Endothelial cell of umbilical vein (primary cell): ENCODE data around the gene ZNF701. TPM values are rescaled to one million over a fixed set of nuclear protein-coding genes. Genes with fewer than 3 reads are reported as not detected.

Experiments
- Bru-seq: library from RNA; stranded (reverse); fragments of 400-500 nt; gene quantifications from one replicate; lab custom pipeline; 2021; lab: Mats Ljungman, UMichigan
- BruChase-seq, 2 experiments: library from RNA; stranded (reverse); fragments of 400-500 nt; gene quantifications; one replicate each; lab custom pipeline; 2021; lab: Mats Ljungman, UMichigan
- BruUV-seq: library from RNA; stranded (reverse); fragments of 400-500 nt; replicated peaks from 2 replicates; lab custom pipeline; 2021; lab: Mats Ljungman, UMichigan
- CTCF ChIA-PET: fragments of 300-600, 350-600 bp; sonication (Branson Sonifier 250); formaldehyde crosslinking; loops from one replicate; lab custom pipeline; 2021; ENCODE audit warnings: antibody characterized with exemption, inconsistent platforms; lab: Charles Lee
- POLR2A ChIA-PET: fragments of 300-600, 350-600 bp; sonication (Branson Sonifier 250); formaldehyde crosslinking; loops from one replicate; lab custom pipeline; 2021; ENCODE audit warnings: antibody characterized with exemption, inconsistent platforms; lab: Charles Lee
- DNase-seq: peaks from one replicate; pipeline ENCODE4 v3.0.0-alpha.2; 2011; ENCODE audit warnings: low read depth, low spot score
- FAIRE-seq: peaks from 2 replicates; lab custom pipeline; 2011; peaks lifted over from hg19 to GRCh38; lab: Jason Lieb, UNC
- H2AFZ ChIP-seq: 2 replicates; pipeline ENCODE4 v1.6.0; 2012; ENCODE audit warnings: low read depth, low read length, control low read depth, inconsistent platforms
- H3K27ac ChIP-seq: 2 replicates; pipeline ENCODE4 v1.5.1; 2011; ENCODE audit warnings: low read depth, mild to moderate bottlenecking, control low read depth, low read length, moderate library complexity; ENCODE audit not compliant: insufficient read depth
- H3K27me3 ChIP-seq, 2 experiments: 2 replicates each; pipeline versions ENCODE4 v1.6.0 to v1.6.1; 2011; ENCODE audit warnings: low read length in 2 of 2, mixed read lengths in 1 of 2; ENCODE audit not compliant: control insufficient read depth in 2 of 2, insufficient read depth in 2 of 2
- H3K36me3 ChIP-seq, 2 experiments: 2 replicates in 1 of 2; 3 replicates in 1 of 2; pipeline ENCODE4 v1.5.1; 2011; ENCODE audit warnings: low read length in 2 of 2, mild to moderate bottlenecking in 1 of 2, moderate library complexity in 1 of 2; ENCODE audit not compliant: control insufficient read depth in 2 of 2, insufficient read depth in 2 of 2; ENCODE audit errors: extremely low read depth in 1 of 2
- H3K4me1 ChIP-seq: 3 replicates; pipeline ENCODE4 v1.5.1; 2011; ENCODE audit warnings: mild to moderate bottlenecking, low read length; ENCODE audit not compliant: control insufficient read depth, insufficient read depth; ENCODE audit errors: extremely low read depth
- H3K4me2 ChIP-seq: 2 replicates; pipeline ENCODE4 v1.6.1; 2011; ENCODE audit warnings: low read length, control low read depth, mixed read lengths; ENCODE audit not compliant: insufficient read depth
- H3K4me3 ChIP-seq, 3 experiments: fragments of 200-600 bp in 1 of 3; sonication (generic), shearing (Covaris generic) in 1 of 3; replicated peaks in 1 of 3; 2 replicates each; pipeline ENCODE4 v1.5.1; 2011 to 2016; ENCODE audit warnings: control low read depth in 3 of 3, low read length in 3 of 3, mild to moderate bottlenecking in 2 of 3, inconsistent platforms in 1 of 3, low read depth in 1 of 3, moderate library complexity in 1 of 3; ENCODE audit not compliant: insufficient read depth in 1 of 3
- H3K79me2 ChIP-seq: 2 replicates; pipeline ENCODE4 v1.6.0; 2012; ENCODE audit warnings: low read length, inconsistent platforms; ENCODE audit not compliant: control insufficient read depth, insufficient read depth
- H3K9ac ChIP-seq: replicated peaks from 2 replicates; pipeline ENCODE3; 2011; ENCODE audit warnings: low read length, control low read depth; ENCODE audit not compliant: insufficient read depth; ENCODE audit errors: extremely low read depth
- H3K9me1 ChIP-seq: replicated peaks from 3 replicates; pipeline ENCODE4 v1.6.0; 2011; ENCODE audit warnings: mild to moderate bottlenecking, low read length; ENCODE audit not compliant: control insufficient read depth, insufficient read depth; ENCODE audit errors: extremely low read depth
- H3K9me3 ChIP-seq: replicated peaks from 2 replicates; pipeline ENCODE4 v1.5.1; 2012; ENCODE audit warnings: low read length, inconsistent platforms; ENCODE audit not compliant: control insufficient read depth, insufficient read depth
- H4K20me1 ChIP-seq: replicated peaks from 2 replicates; pipeline ENCODE3; 2011; ENCODE audit warnings: mild to moderate bottlenecking, low read length; ENCODE audit not compliant: control insufficient read depth, insufficient read depth; ENCODE audit errors: extremely low read depth
- FOS ChIP-seq: IDR thresholded peaks from 2 replicates; pipeline ENCODE4 v1.6.1; 2011; ENCODE audit warnings: mild to moderate bottlenecking, low read length, moderate library complexity, borderline replicate concordance; ENCODE audit not compliant: insufficient read depth
- GATA2 ChIP-seq: IDR thresholded peaks from 2 replicates; pipeline ENCODE4 v1.7.0; 2011; ENCODE audit warnings: low read depth, mild to moderate bottlenecking, moderate library complexity, mixed read lengths, low read length; ENCODE audit not compliant: insufficient read length, insufficient read depth
- MAX ChIP-seq: IDR thresholded peaks from 2 replicates; pipeline ENCODE4 v1.6.1; 2011; ENCODE audit not compliant: insufficient read depth, insufficient read length
- MYC ChIP-seq: IDR thresholded peaks from one replicate; pipeline ENCODE4 v1.6.1; 2011; ENCODE audit warnings: mild to moderate bottlenecking, low read depth, low read length
- POLR2A ChIP-seq: IDR thresholded peaks from 2 replicates; pipeline ENCODE4 v1.6.1; 2012; ENCODE audit warnings: low read depth, mild to moderate bottlenecking, control low read depth, low read length
- POLR2AphosphoS5 ChIP-seq: IDR thresholded peaks from 2 replicates; pipeline ENCODE4 v1.6.1; 2012; ENCODE audit warnings: low read depth, mild to moderate bottlenecking, control low read depth, low read length, moderate library complexity; ENCODE audit not compliant: insufficient read depth
- dilution Hi-C: fragments of 300-500 bp; cut with MboI; formaldehyde crosslinking; loops from one replicate; pipeline ENCODE4 v1.15.0; 2019; ENCODE audit warnings: low sequenced_read_pairs; ENCODE audit not compliant: extremely low pct_ligation_motif_present
- intact Hi-C: fragments of 100-400 bp; cut with micrococcal nuclease; formaldehyde crosslinking; loops from one replicate; pipeline ENCODE4 v1.10.0; 2022
- long read RNA-seq: library from polyadenylated mRNA; stranded (forward); transcript quantifications from one replicate; pipeline ENCODE4 v2.0.0, GENCODE V29; 2021
- polyA minus RNA-seq, 3 experiments: library from RNA; depleted of rRNA, polyadenylated mRNA; stranded (reverse); fragments of >200 nt; gene quantifications; 1 replicate in 1 of 3; 2 replicates in 2 of 3; pipeline ENCODE4 v1.2.3, GENCODE V29; 2011
- polyA plus RNA-seq, 4 experiments: library from polyadenylated mRNA; depleted of rRNA in 3 of 4; stranded (reverse) in 3 of 4; unstranded in 1 of 4; fragments of >200 nt; gene quantifications; 2 replicates each; pipeline versions ENCODE4 v1.2.1 to v1.2.3, GENCODE V29; 2011 to 2012; ENCODE audit warnings: missing spikeins in 1 of 4
- total RNA-seq: library from RNA; stranded (reverse); gene quantifications from 2 replicates; pipeline ENCODE4 v1.2.3, GENCODE V29; 2021
- TF ChIP-seq, protein P1 (sequence below), 2 donors: IDR thresholded peaks; 1 replicate in 1 of 2; 2 replicates in 1 of 2; pipeline ENCODE4 v1.5.1; 2011; ENCODE audit warnings: low read length in 2 of 2, mild to moderate bottlenecking in 2 of 2, moderate library complexity in 2 of 2, control low read depth in 1 of 2, inconsistent platforms in 1 of 2, low read depth in 1 of 2; ENCODE audit not compliant: insufficient read depth in 1 of 2; ENCODE audit errors: extremely low read depth in 1 of 2

Gene ZNF701
- total RNA-seq (12.1 and 12.3 TPM in 2 replicates), polyA plus RNA-seq (4.4 and 4.7 TPM in 2 replicates), polyA minus RNA-seq (14.7 and 17.4 TPM in 2 replicates), Bru-seq, nascent RNA (percentile 64 among the genes with signal in this experiment), BruChase-seq, experiment 1, labeled RNA remaining after a 6-hour chase (percentile 78 among the genes with signal in this experiment), BruChase-seq, experiment 2, labeled RNA remaining after a 2-hour chase (percentile 72 among the genes with signal in this experiment)
- polyA plus RNA-seq (2011; cell fraction: cytosol; rRNA removed): 3.4 and 4.7 TPM in 2 replicates
- 10.7 and 13.4 TPM in 2 replicates for polyA plus RNA-seq (2011; cell fraction: nucleus; rRNA removed)
- 5.7 and 6.4 TPM in 2 replicates for polyA plus RNA-seq (2012)
- polyA minus RNA-seq (2011; cell fraction: cytosol; rRNA and poly(A)+ RNA removed): 3.9 TPM
- 9.2 and 17.5 TPM in 2 replicates for polyA minus RNA-seq (2011; cell fraction: nucleus; rRNA and poly(A)+ RNA removed)
- long read RNA-seq, transcript ZNF701-202 (4 exons, 2,634 nt): major isoform, 21 of 26 reads
- long read RNA-seq, partial matches to known transcripts: 1 of 26 reads
- long read RNA-seq, other reads (novel, unspliced or antisense): 4 of 26 reads

- intact Hi-C loops: loop anchor here (1.0 kb wide), 2 partner anchors 43 to 68 kb away; partner anchors contain the start of genes ZNF808 and ZNF83
- TF ChIP-seq MYC (no peak), MAX (no peak), POLR2A (peak; percentile 96), POLR2AphosphoS5 (peak; percentile 89), GATA2 (no peak), FOS (no peak)
- TF ChIP-seq, protein P1, sequence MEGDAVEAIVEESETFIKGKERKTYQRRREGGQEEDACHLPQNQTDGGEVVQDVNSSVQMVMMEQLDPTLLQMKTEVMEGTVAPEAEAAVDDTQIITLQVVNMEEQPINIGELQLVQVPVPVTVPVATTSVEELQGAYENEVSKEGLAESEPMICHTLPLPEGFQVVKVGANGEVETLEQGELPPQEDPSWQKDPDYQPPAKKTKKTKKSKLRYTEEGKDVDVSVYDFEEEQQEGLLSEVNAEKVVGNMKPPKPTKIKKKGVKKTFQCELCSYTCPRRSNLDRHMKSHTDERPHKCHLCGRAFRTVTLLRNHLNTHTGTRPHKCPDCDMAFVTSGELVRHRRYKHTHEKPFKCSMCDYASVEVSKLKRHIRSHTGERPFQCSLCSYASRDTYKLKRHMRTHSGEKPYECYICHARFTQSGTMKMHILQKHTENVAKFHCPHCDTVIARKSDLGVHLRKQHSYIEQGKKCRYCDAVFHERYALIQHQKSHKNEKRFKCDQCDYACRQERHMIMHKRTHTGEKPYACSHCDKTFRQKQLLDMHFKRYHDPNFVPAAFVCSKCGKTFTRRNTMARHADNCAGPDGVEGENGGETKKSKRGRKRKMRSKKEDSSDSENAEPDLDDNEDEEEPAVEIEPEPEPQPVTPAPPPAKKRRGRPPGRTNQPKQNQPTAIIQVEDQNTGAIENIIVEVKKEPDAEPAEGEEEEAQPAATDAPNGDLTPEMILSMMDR (IDR thresholded peaks at IDR 0.05; ENCODE audit: extremely low read depth in 1 of 2, insufficient read depth in 1 of 2, low read depth in 1 of 2, low read length in 2 of 2): peak in 1 of 2 donors; percentile 18
- dilution Hi-C loops: no loop called here
- peak within 1 kb of the TSS; percentile 69 for H3K4me2 ChIP-seq
- H3K4me1 ChIP-seq: no peaks in the 10 kb centered on the region
- ChIA-PET CTCF (no interaction called here), POLR2A (no interaction called here)
- H4K20me1 ChIP-seq: no peaks in the 10 kb centered on the region
- H3K4me3 ChIP-seq: peak within 1 kb of the TSS; percentile 32 to 81 (median 64)
- peaks cover 6% of the 10 kb centered on the region for H3K79me2 ChIP-seq
- peak within 1 kb of the TSS; percentile 91 for H3K9ac ChIP-seq
- no peaks in the 10 kb centered on the region for H3K27me3 ChIP-seq
- peak; percentile 81 for FAIRE-seq
- H3K9me1 ChIP-seq: no peaks in the 10 kb centered on the region
- DNase-seq: peak; percentile 95
- peak within 1 kb of the TSS; percentile 75 for H3K27ac ChIP-seq
- no peaks in the 10 kb centered on the region for H3K9me3 ChIP-seq
- peak within 1 kb of the TSS; percentile 71 for H2AFZ ChIP-seq
- BruUV-seq: TSS peak; percentile 82
- H3K36me3 ChIP-seq: peaks cover 0 to 5% of the 10 kb centered on the region in 2 experiments
Observed at GRCh38 chr19:52570000-52570861, at the start of gene ZNF701. Gene ZNF701, plus strand, starts transcription at chr19:52570287. Its CDS starts 3,861 bp downstream, at chr19:52574148.
